ENCODE measurements around the gene NOTO. TPM values are rescaled to one million over a fixed set of nuclear protein-coding genes. Genes with fewer than 3 reads are reported as not detected.

Gene NOTO
- total RNA-seq, 1 donor from 2014 or later: not detected

- Mint-ChIP-seq H3K9me3 (ENCODE audit: unreplicated experiment) (peaks cover 3% of the 10 kb centered on the region), H3K27ac (ENCODE audit: unreplicated experiment) (no peak overlapping the region), H3K36me3 (ENCODE audit: unreplicated experiment) (no peaks in the 10 kb centered on the region), H3K4me3 (ENCODE audit: unreplicated experiment) (no peak overlapping the region), H3K27me3 (ENCODE audit: unreplicated experiment) (peaks cover under 1% of the 10 kb centered on the region), H3K4me1 (ENCODE audit: low read depth, unreplicated experiment) (peaks cover 3% of the 10 kb centered on the region)
- no peak for TF ChIP-seq CTCF (IDR thresholded peaks at IDR 0.05; ENCODE audit: partially characterized antibody, unreplicated experiment)
- DNase-seq: no peak
Measured at GRCh38 chr2:73254343-73255006, 52.1 kb downstream of the NOTO start.

GRCh38 chr2:73255007-73255644 is 52.8 kb downstream of the NOTO start:
- no peak overlapping the region for H3K4me3 Mint-ChIP-seq (ENCODE audit: unreplicated experiment)
- no peak overlapping the region for H3K27ac Mint-ChIP-seq (ENCODE audit: unreplicated experiment)
- peaks cover 3% of the 10 kb centered on the region for H3K4me1 Mint-ChIP-seq (ENCODE audit: low read depth, unreplicated experiment)
- no peaks in the 10 kb centered on the region for H3K36me3 Mint-ChIP-seq (ENCODE audit: unreplicated experiment)
- DNase-seq: no peak
- peaks cover 3% of the 10 kb centered on the region for H3K27me3 Mint-ChIP-seq (ENCODE audit: unreplicated experiment)
- TF ChIP-seq CTCF (IDR thresholded peaks at IDR 0.05; ENCODE audit: partially characterized antibody, unreplicated experiment): no peak
- H3K9me3 Mint-ChIP-seq (ENCODE audit: unreplicated experiment): peaks cover 3% of the 10 kb centered on the region

- peaks cover 3% of the 10 kb centered on the region for H3K4me1 Mint-ChIP-seq (ENCODE audit: low read depth, unreplicated experiment)
- no peak overlapping the region for H3K27ac Mint-ChIP-seq (ENCODE audit: unreplicated experiment)
Measured at GRCh38 chr2:73255907-73256617, 53.7 kb downstream of the NOTO start.

GRCh38 chr2:73256618-73256922 is 54.2 kb downstream of the NOTO start:
- H3K36me3 Mint-ChIP-seq (ENCODE audit: unreplicated experiment): no peaks in the 10 kb centered on the region
- no peak for DNase-seq
- peaks cover 4% of the 10 kb centered on the region for H3K27me3 Mint-ChIP-seq (ENCODE audit: unreplicated experiment)
- peaks cover 3% of the 10 kb centered on the region for H3K4me1 Mint-ChIP-seq (ENCODE audit: low read depth, unreplicated experiment)
- no peak for TF ChIP-seq CTCF (IDR thresholded peaks at IDR 0.05; ENCODE audit: partially characterized antibody, unreplicated experiment)
- peaks cover 3% of the 10 kb centered on the region for H3K9me3 Mint-ChIP-seq (ENCODE audit: unreplicated experiment)
- no peak overlapping the region for H3K4me3 Mint-ChIP-seq (ENCODE audit: unreplicated experiment)
- H3K27ac Mint-ChIP-seq (ENCODE audit: unreplicated experiment): no peak overlapping the region

More at GRCh38 chr2:73255907-73256617, 53.7 kb downstream of the NOTO start:
- H3K4me3 Mint-ChIP-seq (ENCODE audit: unreplicated experiment): no peak overlapping the region
- peaks cover 3% of the 10 kb centered on the region for H3K27me3 Mint-ChIP-seq (ENCODE audit: unreplicated experiment)
- peaks cover 3% of the 10 kb centered on the region for H3K9me3 Mint-ChIP-seq (ENCODE audit: unreplicated experiment)
- no peak for DNase-seq
- TF ChIP-seq CTCF (IDR thresholded peaks at IDR 0.05; ENCODE audit: partially characterized antibody, unreplicated experiment): no peak
- no peaks in the 10 kb centered on the region for H3K36me3 Mint-ChIP-seq (ENCODE audit: unreplicated experiment)

- peaks cover 3% of the 10 kb centered on the region for H3K4me1 Mint-ChIP-seq (ENCODE audit: low read depth, unreplicated experiment)
- no peak overlapping the region for H3K27ac Mint-ChIP-seq (ENCODE audit: unreplicated experiment)
- H3K27me3 Mint-ChIP-seq (ENCODE audit: unreplicated experiment): peaks cover 6% of the 10 kb centered on the region
- DNase-seq: no peak
- H3K36me3 Mint-ChIP-seq (ENCODE audit: unreplicated experiment): no peaks in the 10 kb centered on the region
- no peak for TF ChIP-seq CTCF (IDR thresholded peaks at IDR 0.05; ENCODE audit: partially characterized antibody, unreplicated experiment)
- H3K9me3 Mint-ChIP-seq (ENCODE audit: unreplicated experiment): peaks cover 3% of the 10 kb centered on the region
- no peak overlapping the region for H3K4me3 Mint-ChIP-seq (ENCODE audit: unreplicated experiment)
Measured at GRCh38 chr2:73257021-73257420, 54.6 kb downstream of the NOTO start.
